SK-N-SH treated with all-trans-retinoic acid at 6 μM for 48 hours (cell line): ENCODE measurements around the gene TFDP3.

ENCODE experiments used
- ARNTL ChIP-seq: fragments of 450-650 bp; formaldehyde crosslinking; IDR thresholded peaks from 2 replicates; pipeline ENCODE4 v1.5.0; 2020; ENCODE audit warnings: low read depth, mild to moderate bottlenecking, moderate library complexity, borderline replicate concordance
- ESRRG ChIP-seq: fragments of 250-450 bp; sonication (Bioruptor Pico); IDR thresholded peaks from 2 replicates; pipeline ENCODE4 v1.6.1; 2021; ENCODE audit warnings: mild to moderate bottlenecking
- GLIS3 ChIP-seq: fragments of 250-450 bp; sonication (Bioruptor Pico); IDR thresholded peaks from 2 replicates; pipeline ENCODE4 v1.5.0; 2020; ENCODE audit warnings: mild to moderate bottlenecking, moderate library complexity
- RARB ChIP-seq: fragments of 250-450 bp; sonication (Bioruptor Pico); IDR thresholded peaks from 2 replicates; pipeline ENCODE4 v1.8.0; 2021; ENCODE audit warnings: mild to moderate bottlenecking, moderate library complexity
- TOX ChIP-seq: fragments of 250-450 bp; sonication (Bioruptor Pico); IDR thresholded peaks from 2 replicates; pipeline ENCODE4 v1.8.0; 2021; ENCODE audit warnings: mild to moderate bottlenecking, moderate library complexity, borderline replicate concordance
- ZFP3 ChIP-seq: fragments of 250-450 bp; sonication (Bioruptor Pico); IDR thresholded peaks from 2 replicates; pipeline ENCODE4 v1.5.0; 2020; ENCODE audit warnings: mild to moderate bottlenecking, moderate library complexity
- ZFP30 ChIP-seq: fragments of 450-650 bp; formaldehyde crosslinking; IDR thresholded peaks from 2 replicates; pipeline ENCODE4 v1.5.0; 2022; ENCODE audit warnings: mild to moderate bottlenecking, moderate library complexity
- ZNF565 ChIP-seq: fragments of 450-650 bp; formaldehyde crosslinking; conservative IDR thresholded peaks from 2 replicates; pipeline ENCODE4 v1.5.0; 2020; ENCODE audit warnings: low read depth, mild to moderate bottlenecking, moderate library complexity
- ZNF70 ChIP-seq: fragments of 450-650 bp; formaldehyde crosslinking; IDR thresholded peaks from 2 replicates; pipeline ENCODE4 v1.5.0; 2020; ENCODE audit warnings: mild to moderate bottlenecking, moderate library complexity
- TF ChIP-seq, protein P1 (sequence below): fragments of 250-450 bp; sonication (Bioruptor Pico); IDR thresholded peaks from 2 replicates; pipeline ENCODE4 v1.8.0; 2020; ENCODE audit warnings: mild to moderate bottlenecking, moderate library complexity, borderline replicate concordance
- TF ChIP-seq, protein P2 (sequence below): fragments of 250-450 bp; sonication (Bioruptor Pico); IDR thresholded peaks from 2 replicates; pipeline ENCODE4 v1.5.1; 2020; ENCODE audit warnings: low read depth, mild to moderate bottlenecking, moderate library complexity

DNA sequence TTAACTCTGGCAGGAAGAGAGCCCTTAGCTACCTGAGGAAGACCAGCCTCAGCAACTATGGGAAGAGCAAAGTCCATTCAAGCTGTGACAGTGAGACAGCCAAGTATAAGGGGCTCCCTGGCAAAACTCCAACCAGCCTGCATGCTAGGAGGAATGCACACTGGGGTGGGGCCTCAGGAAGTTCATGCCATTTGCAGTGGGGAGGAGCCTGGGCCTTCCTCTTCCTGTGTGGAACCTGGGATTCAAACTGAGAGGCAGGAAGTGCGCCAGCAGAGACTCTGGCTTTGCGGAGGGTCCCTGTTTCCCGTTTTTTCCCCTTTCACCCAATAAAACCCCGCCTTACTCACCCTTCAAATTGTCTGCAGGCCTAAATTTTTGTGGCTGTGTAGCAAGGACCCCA, 33.0 kb downstream of the TFDP3 start:
- TF ChIP-seq, protein P1, sequence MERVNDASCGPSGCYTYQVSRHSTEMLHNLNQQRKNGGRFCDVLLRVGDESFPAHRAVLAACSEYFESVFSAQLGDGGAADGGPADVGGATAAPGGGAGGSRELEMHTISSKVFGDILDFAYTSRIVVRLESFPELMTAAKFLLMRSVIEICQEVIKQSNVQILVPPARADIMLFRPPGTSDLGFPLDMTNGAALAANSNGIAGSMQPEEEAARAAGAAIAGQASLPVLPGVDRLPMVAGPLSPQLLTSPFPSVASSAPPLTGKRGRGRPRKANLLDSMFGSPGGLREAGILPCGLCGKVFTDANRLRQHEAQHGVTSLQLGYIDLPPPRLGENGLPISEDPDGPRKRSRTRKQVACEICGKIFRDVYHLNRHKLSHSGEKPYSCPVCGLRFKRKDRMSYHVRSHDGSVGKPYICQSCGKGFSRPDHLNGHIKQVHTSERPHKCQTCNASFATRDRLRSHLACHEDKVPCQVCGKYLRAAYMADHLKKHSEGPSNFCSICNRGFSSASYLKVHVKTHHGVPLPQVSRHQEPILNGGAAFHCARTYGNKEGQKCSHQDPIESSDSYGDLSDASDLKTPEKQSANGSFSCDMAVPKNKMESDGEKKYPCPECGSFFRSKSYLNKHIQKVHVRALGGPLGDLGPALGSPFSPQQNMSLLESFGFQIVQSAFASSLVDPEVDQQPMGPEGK (CRISPR knock-in tag): no peak
- TF ChIP-seq ZFP3 (CRISPR knock-in tag): no peak
- TF ChIP-seq ZNF565 (CRISPR knock-in tag): no peak
- TF ChIP-seq GLIS3 (CRISPR knock-in tag): no peak
- TF ChIP-seq RARB (CRISPR knock-in tag): no peak
- TF ChIP-seq ZFP30 (CRISPR knock-in tag): no peak
- TF ChIP-seq, protein P2, sequence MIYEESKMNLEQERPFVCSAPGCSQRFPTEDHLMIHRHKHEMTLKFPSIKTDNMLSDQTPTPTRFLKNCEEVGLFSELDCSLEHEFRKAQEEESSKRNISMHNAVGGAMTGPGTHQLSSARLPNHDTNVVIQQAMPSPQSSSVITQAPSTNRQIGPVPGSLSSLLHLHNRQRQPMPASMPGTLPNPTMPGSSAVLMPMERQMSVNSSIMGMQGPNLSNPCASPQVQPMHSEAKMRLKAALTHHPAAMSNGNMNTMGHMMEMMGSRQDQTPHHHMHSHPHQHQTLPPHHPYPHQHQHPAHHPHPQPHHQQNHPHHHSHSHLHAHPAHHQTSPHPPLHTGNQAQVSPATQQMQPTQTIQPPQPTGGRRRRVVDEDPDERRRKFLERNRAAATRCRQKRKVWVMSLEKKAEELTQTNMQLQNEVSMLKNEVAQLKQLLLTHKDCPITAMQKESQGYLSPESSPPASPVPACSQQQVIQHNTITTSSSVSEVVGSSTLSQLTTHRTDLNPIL: no peak
- TF ChIP-seq TOX: no peak
- no peak for TF ChIP-seq ESRRG (CRISPR knock-in tag)
- no peak for TF ChIP-seq ZNF70
- no peak for TF ChIP-seq ARNTL (CRISPR knock-in tag)
